HepG2 (cell line): ENCODE data around the gene HNRNPF. TPM values are rescaled to one million over a fixed set of nuclear protein-coding genes. Genes with fewer than 3 reads are reported as not detected.
A peak's percentile ranks its signal among the peaks of the same experiment; 100 is the strongest.

ENCODE experiments used
- ADNP ChIP-seq: sonication (generic); formaldehyde crosslinking; IDR thresholded peaks from 2 replicates; pipeline ENCODE4 v1.4.0; 2020; ENCODE audit warnings: missing genetic modification reagents
- AGO2 ChIP-seq: fragments of 200-400 bp; formaldehyde crosslinking; optimal IDR thresholded peaks from 2 replicates; pipeline ENCODE3; 2017; ENCODE audit warnings: mild to moderate bottlenecking, low read depth, low read length, moderate library complexity
- CCAR2 ChIP-seq: fragments of 200-400 bp; formaldehyde crosslinking; optimal IDR thresholded peaks from 2 replicates; pipeline ENCODE3; 2018; ENCODE audit warnings: low read depth, mild to moderate bottlenecking, low read length, moderate library complexity
- CEBPB ChIP-seq: IDR thresholded peaks from 2 replicates; pipeline ENCODE4 v1.6.1; 2011; ENCODE audit warnings: low read depth, low read length, improper control_type of control experiment, borderline replicate concordance
- CREB1 ChIP-seq, 2 experiments: fragments of 450-650 bp in 1 of 2; IDR thresholded peaks; 2 replicates each; pipeline ENCODE4 v1.6.1; 2016 to 2017; ENCODE audit warnings: control low read depth in 1 of 2, mild to moderate bottlenecking in 1 of 2, missing compliant biosample characterization in 1 of 2, missing genetic modification characterization in 1 of 2
- ELK4 ChIP-seq: sonication (generic); formaldehyde crosslinking; IDR thresholded peaks from 2 replicates; pipeline ENCODE4 v1.9.0; 2021; ENCODE audit warnings: missing genetic modification reagents, borderline replicate concordance
- FOXK1 ChIP-seq: sonication (generic); formaldehyde crosslinking; IDR thresholded peaks from 2 replicates; pipeline ENCODE4 v1.4.0; 2020; ENCODE audit warnings: low read depth, missing genetic modification reagents, borderline replicate concordance
- HOXA7 ChIP-seq: sonication (generic); formaldehyde crosslinking; IDR thresholded peaks from 2 replicates; pipeline ENCODE4 v1.8.1; 2022; ENCODE audit warnings: mild to moderate bottlenecking, missing genetic modification reagents, moderate library complexity
- KDM5B ChIP-seq: sonication (generic); formaldehyde crosslinking; IDR thresholded peaks from 2 replicates; pipeline ENCODE4 v1.4.0; 2020; ENCODE audit warnings: missing genetic modification reagents, mild to moderate bottlenecking, borderline replicate concordance
- KLF16 ChIP-seq, 2 experiments: sonication (generic) in 1 of 2; formaldehyde crosslinking in 1 of 2; IDR thresholded peaks; 2 replicates each; pipeline versions ENCODE4 v1.6.1 to v1.8.0; 2016 to 2023; ENCODE audit warnings: missing genetic modification reagents in 2 of 2, missing compliant biosample characterization in 1 of 2
- PHF5A ChIP-seq: IDR thresholded peaks from one replicate; pipeline ENCODE4 v1.6.1; 2018; ENCODE audit warnings: low read depth, missing genetic modification reagents; ENCODE audit not compliant: unreplicated experiment
- SMARCC2 ChIP-seq: fragments of 450-650 bp; IDR thresholded peaks from 2 replicates; pipeline ENCODE4 v1.6.1; 2017; ENCODE audit warnings: antibody characterized with exemption, mild to moderate bottlenecking
- TFAP4 ChIP-seq: sonication (generic); IDR thresholded peaks from 2 replicates; pipeline ENCODE4 v1.6.1; 2016; ENCODE audit warnings: low read depth, borderline replicate concordance
- ZFYVE20 ChIP-seq: sonication (generic); formaldehyde crosslinking; IDR thresholded peaks from 2 replicates; pipeline ENCODE4 v1.8.0; 2023; ENCODE audit warnings: low read depth, mild to moderate bottlenecking, moderate library complexity, missing genetic modification reagents, borderline replicate concordance
- ZNF207 ChIP-seq: fragments of 450-650 bp; IDR thresholded peaks from 2 replicates; pipeline ENCODE4 v1.6.1; 2016; ENCODE audit warnings: antibody characterized with exemption, borderline replicate concordance
- ZNF367 ChIP-seq: sonication (generic); formaldehyde crosslinking; IDR thresholded peaks from 2 replicates; pipeline ENCODE4 v1.4.0; 2020; ENCODE audit warnings: missing genetic modification reagents, borderline replicate concordance
- ZNF512B ChIP-seq: sonication (generic); formaldehyde crosslinking; IDR thresholded peaks from 2 replicates; pipeline ENCODE4 v1.5.1; 2020; ENCODE audit warnings: missing genetic modification reagents, mild to moderate bottlenecking, borderline replicate concordance
- ZNF83 ChIP-seq: sonication (generic); formaldehyde crosslinking; IDR thresholded peaks from 2 replicates; pipeline ENCODE4 v1.4.0; 2020; ENCODE audit warnings: missing genetic modification reagents, mild to moderate bottlenecking, borderline replicate concordance
- polyA plus RNA-seq, 8 experiments: library from polyadenylated mRNA; depleted of rRNA in 3 of 8; stranded (reverse) in 7 of 8; unstranded in 1 of 8; fragments of >200 nt; fragmentation: Illumina TruSeq in 4 of 8; extraction: Trizol in 4 of 8; gene quantifications; 2 replicates each; pipeline versions ENCODE4 v1.2.1 to v1.2.3, GENCODE V29; 2011 to 2016; ENCODE audit warnings: low read depth in 4 of 8, missing spikeins in 1 of 8, mixed read lengths in 1 of 8; ENCODE audit not compliant: insufficient read depth in 1 of 8
- total RNA-seq, 5 experiments: library from RNA; depleted of rRNA; stranded (reverse); fragments of >200 nt; fragmentation: Illumina TruSeq; extraction: Trizol; gene quantifications; 2 replicates each; pipeline ENCODE4 v1.2.3, GENCODE V29; 2016; ENCODE audit warnings: low read depth in 1 of 5
- TF ChIP-seq, protein P1 (sequence below): sonication (generic); formaldehyde crosslinking; IDR thresholded peaks from 2 replicates; pipeline ENCODE4 v1.5.0; 2020; ENCODE audit warnings: mild to moderate bottlenecking, low read depth, missing genetic modification reagents, borderline replicate concordance
- TF ChIP-seq, protein P2 (sequence below): sonication (generic); formaldehyde crosslinking; IDR thresholded peaks from 2 replicates; pipeline ENCODE4 v1.4.0; 2020; ENCODE audit warnings: mild to moderate bottlenecking, missing genetic modification reagents

Gene HNRNPF
- total and polyA plus RNA-seq, 2 of the 13 experiments (the other 11 are each of a cell fraction or from before 2014, with no cell fraction given), result 166 to 308 TPM

GRCh38 chr10:43420369-43421200 is 11.6 kb upstream of the HNRNPF start (continued):
- TF ChIP-seq ELK4, result peak; percentile 95; the same call in 1 of the 2 replicates
- peak; percentile 81; the same call in 1 of the 2 replicates for TF ChIP-seq HOXA7
- TF ChIP-seq ZNF367, result peak; percentile 97
- TF ChIP-seq CCAR2, result no peak
- peak; percentile 99 for TF ChIP-seq KDM5B (CRISPR knock-in tag)
- TF ChIP-seq ZNF83 (CRISPR knock-in tag), result peak; percentile 70; the same call in 1 of the 2 replicates
- 0 out of 2 replicates have a peak, but pooled peaks have one; percentile 33 for TF ChIP-seq ZNF512B (CRISPR knock-in tag)
- TF ChIP-seq ADNP (CRISPR knock-in tag), result peak; percentile 71
- no peak for TF ChIP-seq TFAP4
- peak; percentile 92 for TF ChIP-seq PHF5A (CRISPR knock-in tag)
- peak; percentile 13 to 98; a peak in 3 of 4 replicates for TF ChIP-seq KLF16 (CRISPR knock-in tag; IDR thresholded peaks at IDR 0.05)
- peak; percentile 99 for TF ChIP-seq CEBPB
- no peak for TF ChIP-seq ZNF207
- TF ChIP-seq, protein P1, sequence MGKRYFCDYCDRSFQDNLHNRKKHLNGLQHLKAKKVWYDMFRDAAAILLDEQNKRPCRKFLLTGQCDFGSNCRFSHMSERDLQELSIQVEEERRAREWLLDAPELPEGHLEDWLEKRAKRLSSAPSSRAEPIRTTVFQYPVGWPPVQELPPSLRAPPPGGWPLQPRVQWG (CRISPR knock-in tag), result no peak
- no peak for TF ChIP-seq SMARCC2
- TF ChIP-seq, protein P2, sequence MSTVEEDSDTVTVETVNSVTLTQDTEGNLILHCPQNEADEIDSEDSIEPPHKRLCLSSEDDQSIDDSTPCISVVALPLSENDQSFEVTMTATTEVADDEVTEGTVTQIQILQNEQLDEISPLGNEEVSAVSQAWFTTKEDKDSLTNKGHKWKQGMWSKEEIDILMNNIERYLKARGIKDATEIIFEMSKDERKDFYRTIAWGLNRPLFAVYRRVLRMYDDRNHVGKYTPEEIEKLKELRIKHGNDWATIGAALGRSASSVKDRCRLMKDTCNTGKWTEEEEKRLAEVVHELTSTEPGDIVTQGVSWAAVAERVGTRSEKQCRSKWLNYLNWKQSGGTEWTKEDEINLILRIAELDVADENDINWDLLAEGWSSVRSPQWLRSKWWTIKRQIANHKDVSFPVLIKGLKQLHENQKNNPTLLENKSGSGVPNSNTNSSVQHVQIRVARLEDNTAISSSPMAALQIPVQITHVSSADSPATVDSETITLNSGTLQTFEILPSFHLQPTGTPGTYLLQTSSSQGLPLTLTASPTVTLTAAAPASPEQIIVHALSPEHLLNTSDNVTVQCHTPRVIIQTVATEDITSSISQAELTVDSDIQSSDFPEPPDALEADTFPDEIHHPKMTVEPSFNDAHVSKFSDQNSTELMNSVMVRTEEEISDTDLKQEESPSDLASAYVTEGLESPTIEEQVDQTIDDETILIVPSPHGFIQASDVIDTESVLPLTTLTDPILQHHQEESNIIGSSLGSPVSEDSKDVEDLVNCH, result no peak; the same call in 1 of the 2 replicates
- peak; percentile 94 for TF ChIP-seq AGO2
- 0 out of 2 replicates have a peak, but pooled peaks have one; percentile 77 for TF ChIP-seq ZFYVE20 (CRISPR knock-in tag)
- TF ChIP-seq FOXK1 (CRISPR knock-in tag), result peak; percentile 89; the same call in 1 of the 2 replicates
- no peak; the same call in 1 of the 2 replicates for TF ChIP-seq CREB1 (IDR thresholded peaks at IDR 0.05)
- no peak; the same call in 1 of the 2 replicates for TF ChIP-seq CREB1 (CRISPR knock-in tag; IDR thresholded peaks at IDR 0.05)
